GM10847 (cell line): ENCODE data around the gene SLC6A5.

ENCODE experiments used
- POLR2A ChIP-seq: IDR thresholded peaks from 2 replicates; pipeline ENCODE4 v1.6.1; 2011; ENCODE audit not compliant: insufficient read length; ENCODE audit errors: extremely low read depth

Gene SLC6A5

GRCh38 chr11:20599221-20600019, at the start of gene SLC6A5:
TSS of gene SLC6A5 (plus strand) at chr11:20599608. CDS start at chr11:20599673, 65 bp downstream.
- TF ChIP-seq POLR2A: no peak

- TF ChIP-seq POLR2A: no peak
Measured at GRCh38 chr11:20551096-20551495, 48.3 kb upstream of the SLC6A5 start.

DNA sequence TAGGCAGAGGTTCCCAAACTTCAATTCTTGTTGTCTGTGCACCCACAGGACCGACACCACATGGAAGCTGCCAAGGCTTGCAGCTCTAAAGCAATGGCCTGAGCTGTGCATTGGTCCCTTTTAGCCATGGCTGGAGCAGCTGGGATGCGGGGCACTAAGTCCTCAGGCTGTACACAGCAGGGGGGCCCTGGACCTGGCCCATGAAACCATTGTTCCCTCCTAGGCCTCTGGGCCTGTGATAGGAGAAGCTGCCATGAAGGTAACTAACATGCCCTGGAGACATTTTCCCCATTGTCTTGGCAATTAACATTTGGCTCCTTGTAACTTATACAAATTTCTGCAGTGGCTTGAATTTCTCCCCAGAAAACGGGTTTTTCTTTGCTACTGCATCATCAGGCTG, 43.6 kb upstream of the SLC6A5 start:
- no peak for TF ChIP-seq POLR2A

- TF ChIP-seq POLR2A: no peak
Measured at GRCh38 chr11:20558741-20559140, 40.7 kb upstream of the SLC6A5 start.

GRCh38 chr11:20559523-20560300, 39.7 kb upstream of the SLC6A5 start:
- no peak for TF ChIP-seq POLR2A

GRCh38 chr11:20561915-20562314, 37.5 kb upstream of the SLC6A5 start:
- no peak for TF ChIP-seq POLR2A

GRCh38 chr11:20563866-20564265, 35.5 kb upstream of the SLC6A5 start:
- TF ChIP-seq POLR2A: no peak

DNA sequence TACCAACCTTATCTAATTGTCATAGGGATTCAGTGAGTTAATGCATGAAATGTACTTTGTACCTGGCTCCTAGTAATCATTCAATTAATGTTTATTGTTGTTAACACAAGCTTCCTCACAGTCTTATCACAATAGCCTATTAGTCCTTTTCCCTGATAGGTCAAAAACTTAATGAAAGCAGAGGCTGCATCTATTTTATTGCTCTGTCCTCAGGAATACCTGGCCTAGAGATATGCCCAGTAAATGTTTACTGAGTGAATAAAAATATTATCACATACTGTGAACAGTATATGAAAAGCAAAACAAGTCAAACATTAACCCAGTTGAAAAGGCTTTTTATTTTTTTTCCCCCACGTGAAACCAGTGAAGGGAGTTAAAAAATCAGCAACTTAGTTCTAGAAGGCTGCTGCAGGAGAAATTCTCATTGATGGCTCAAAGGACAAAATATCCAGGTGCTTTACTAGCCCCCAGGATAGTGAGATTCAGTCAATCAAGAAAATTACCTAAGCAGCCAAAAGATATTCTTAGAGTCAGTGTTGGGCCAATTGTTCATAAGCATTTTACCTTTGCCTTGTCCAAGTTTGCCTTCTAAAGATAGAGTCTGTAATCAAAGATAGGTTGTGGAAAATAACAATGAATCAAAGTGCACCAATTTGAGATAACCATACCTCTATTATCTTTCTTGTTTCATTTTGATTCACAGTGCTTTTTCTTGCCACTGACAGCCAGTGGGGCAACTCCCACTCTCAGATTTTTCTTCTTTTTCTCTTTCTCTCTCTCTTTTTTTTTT, 34.4 kb upstream of the SLC6A5 start:
- no peak for TF ChIP-seq POLR2A

DNA sequence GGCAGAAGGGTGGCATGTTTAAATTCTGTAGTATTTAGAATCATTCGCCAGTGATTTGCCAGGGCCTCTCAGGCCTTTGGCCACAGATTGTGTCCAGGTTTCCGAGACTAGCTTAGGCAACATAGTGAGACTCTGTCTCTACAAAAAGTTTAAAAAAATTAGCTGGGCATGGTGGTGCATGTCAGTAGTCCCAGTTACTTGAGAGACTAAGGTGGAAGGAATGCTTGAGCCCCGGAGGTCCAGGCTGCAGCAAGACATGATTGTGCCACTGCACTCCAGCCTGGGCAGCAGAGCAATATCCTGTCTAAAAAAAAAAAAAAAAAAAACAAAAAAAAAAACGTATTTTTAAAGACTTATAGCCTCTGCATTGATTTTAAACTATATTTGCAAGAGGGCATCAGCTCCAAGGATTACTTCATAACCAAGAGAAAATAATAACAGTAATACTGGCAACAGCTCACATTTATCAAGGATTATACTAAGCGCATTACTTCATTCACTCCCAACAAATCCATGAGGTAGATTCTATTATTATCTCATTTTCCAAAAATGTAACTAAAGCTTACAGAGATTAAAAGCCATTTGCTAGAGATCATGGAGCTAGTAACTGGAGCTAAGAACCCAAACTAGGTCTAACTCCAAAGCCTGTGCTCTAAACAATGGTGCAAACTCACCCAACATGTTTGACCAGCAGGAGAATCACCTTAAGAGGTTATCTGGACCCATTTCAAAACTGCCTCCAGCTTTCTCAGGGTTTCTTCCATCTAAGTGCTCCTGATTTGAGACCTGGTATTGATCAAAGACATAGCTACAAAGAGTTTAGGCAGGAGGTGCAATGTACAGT, 32.6 kb upstream of the SLC6A5 start:
- TF ChIP-seq POLR2A: no peak

GRCh38 chr11:20583201-20583600, 16.2 kb upstream of the SLC6A5 start:
- no peak for TF ChIP-seq POLR2A

DNA sequence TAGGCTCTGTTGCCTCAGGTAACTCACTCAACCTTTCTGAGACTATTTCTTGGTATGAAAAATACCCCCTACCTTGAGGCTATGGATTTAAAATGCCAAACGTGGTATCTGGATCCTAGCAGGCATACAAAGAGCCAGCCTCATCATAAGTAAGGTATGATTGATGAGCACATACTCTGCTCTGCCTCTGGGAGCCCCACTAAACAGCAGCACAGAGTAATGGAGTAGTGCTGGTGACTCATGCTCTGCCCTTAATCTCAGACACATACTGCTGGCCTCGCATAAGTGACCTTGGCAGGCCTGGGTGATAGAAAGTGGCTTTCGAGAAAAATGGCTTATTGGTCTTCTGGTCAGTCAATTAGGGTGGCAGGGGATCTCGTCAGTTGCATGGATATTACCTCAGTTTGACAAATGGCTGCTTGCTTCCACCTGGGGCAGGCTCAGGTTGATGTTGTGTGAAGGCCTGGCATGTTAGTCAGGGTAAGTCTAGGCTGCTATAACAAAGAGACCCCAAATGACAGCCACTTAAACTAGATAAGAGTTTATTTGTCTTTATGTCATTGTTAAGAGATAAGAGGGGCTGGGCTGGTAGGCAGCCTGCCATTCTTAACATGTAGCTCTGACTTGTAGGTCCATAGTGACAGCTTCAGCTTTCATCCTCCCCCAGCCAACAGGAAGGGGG, 15.2 kb upstream of the SLC6A5 start:
- no peak for TF ChIP-seq POLR2A

- TF ChIP-seq POLR2A: no peak
Measured at GRCh38 chr11:20589796-20590195, 9.6 kb upstream of the SLC6A5 start.

DNA sequence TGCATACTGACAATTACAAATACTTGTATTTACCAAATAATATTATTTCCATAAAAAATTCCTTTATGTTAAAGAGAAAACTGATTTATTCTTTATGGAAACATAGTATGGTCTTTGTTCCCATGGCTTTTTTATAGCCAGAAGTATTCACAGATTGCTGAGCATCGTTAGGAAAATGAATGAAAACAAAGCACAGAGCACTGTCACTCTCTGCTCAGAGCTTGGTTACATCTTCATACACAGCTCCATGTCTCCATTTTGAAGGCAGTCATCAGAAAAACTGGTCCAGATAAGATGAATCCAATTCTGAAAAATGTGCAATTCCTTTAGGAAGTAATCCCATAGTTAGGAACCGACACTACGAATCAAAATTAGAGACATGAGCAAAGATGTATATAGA, 9.0 kb upstream of the SLC6A5 start:
- no peak for TF ChIP-seq POLR2A

- TF ChIP-seq POLR2A: no peak
Measured at GRCh38 chr11:20592741-20593140, 6.7 kb upstream of the SLC6A5 start.
